WERI-Rb-1 (cell line): ENCODE data around the gene ECE2.

Source experiments
- DNase-seq: peaks from one replicate; pipeline ENCODE4 v3.0.0-alpha.2; 2020
- H3K27ac ChIP-seq: fragments of 250-450 bp; sonication (Bioruptor Pico); 2 replicates; pipeline ENCODE4 v1.5.1; 2020; ENCODE audit warnings: mild to moderate bottlenecking, moderate library complexity
- H3K27me3 ChIP-seq: fragments of 250-450 bp; sonication (Bioruptor Pico); 2 replicates; pipeline ENCODE4 v1.5.1; 2021; ENCODE audit warnings: mild to moderate bottlenecking, low read depth, moderate library complexity; ENCODE audit not compliant: insufficient read depth, severe bottlenecking
- H3K36me3 ChIP-seq: fragments of 250-450 bp; sonication (Bioruptor Pico); 2 replicates; pipeline ENCODE4 v1.5.1; 2020; ENCODE audit warnings: mild to moderate bottlenecking, moderate library complexity
- H3K4me3 ChIP-seq: 2 replicates; pipeline ENCODE4 v1.5.1; 2011; ENCODE audit warnings: low read depth, mild to moderate bottlenecking, control low read depth, low read length
- H3K9me3 ChIP-seq: fragments of 250-450 bp; sonication (Bioruptor Pico); 2 replicates; pipeline ENCODE4 v1.5.1; 2021; ENCODE audit warnings: mild to moderate bottlenecking, moderate library complexity; ENCODE audit not compliant: severe bottlenecking
- TF ChIP-seq, protein P1 (sequence below): IDR thresholded peaks from 2 replicates; pipeline ENCODE4 v1.5.1; 2011; ENCODE audit warnings: low read depth, mild to moderate bottlenecking, control low read depth, inconsistent platforms, low read length

ECE2 gene

DNA sequence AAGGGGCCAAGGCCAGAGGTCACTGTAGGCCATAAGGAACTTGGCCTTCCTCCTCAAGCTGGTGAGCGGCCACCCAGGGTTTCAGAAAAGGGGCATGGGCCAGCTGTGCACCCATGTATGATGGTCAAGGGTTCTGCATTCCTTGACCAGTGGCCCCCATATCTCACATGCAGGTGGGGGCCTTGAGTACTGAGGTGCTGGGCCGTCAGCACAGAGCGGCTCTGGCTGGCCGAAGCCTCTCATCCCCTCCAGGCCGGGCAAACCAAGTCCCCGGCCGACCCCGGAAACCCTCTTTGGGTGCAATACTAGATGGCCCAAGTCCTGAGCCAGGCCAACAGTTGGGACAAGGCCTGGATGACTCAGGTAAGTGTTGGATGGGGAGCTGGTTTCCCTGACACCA lies 36.6 kb upstream of the ECE2 start:
- peaks cover 22% of the 10 kb centered on the region for H3K36me3 ChIP-seq
- TF ChIP-seq, protein P1, sequence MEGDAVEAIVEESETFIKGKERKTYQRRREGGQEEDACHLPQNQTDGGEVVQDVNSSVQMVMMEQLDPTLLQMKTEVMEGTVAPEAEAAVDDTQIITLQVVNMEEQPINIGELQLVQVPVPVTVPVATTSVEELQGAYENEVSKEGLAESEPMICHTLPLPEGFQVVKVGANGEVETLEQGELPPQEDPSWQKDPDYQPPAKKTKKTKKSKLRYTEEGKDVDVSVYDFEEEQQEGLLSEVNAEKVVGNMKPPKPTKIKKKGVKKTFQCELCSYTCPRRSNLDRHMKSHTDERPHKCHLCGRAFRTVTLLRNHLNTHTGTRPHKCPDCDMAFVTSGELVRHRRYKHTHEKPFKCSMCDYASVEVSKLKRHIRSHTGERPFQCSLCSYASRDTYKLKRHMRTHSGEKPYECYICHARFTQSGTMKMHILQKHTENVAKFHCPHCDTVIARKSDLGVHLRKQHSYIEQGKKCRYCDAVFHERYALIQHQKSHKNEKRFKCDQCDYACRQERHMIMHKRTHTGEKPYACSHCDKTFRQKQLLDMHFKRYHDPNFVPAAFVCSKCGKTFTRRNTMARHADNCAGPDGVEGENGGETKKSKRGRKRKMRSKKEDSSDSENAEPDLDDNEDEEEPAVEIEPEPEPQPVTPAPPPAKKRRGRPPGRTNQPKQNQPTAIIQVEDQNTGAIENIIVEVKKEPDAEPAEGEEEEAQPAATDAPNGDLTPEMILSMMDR, result no peak
- no peak overlapping the region for H3K27ac ChIP-seq
- H3K9me3 ChIP-seq, result no peaks in the 10 kb centered on the region
- no peaks in the 10 kb centered on the region for H3K27me3 ChIP-seq
- DNase-seq, result no peak
- H3K4me3 ChIP-seq, result no peak overlapping the region

DNA sequence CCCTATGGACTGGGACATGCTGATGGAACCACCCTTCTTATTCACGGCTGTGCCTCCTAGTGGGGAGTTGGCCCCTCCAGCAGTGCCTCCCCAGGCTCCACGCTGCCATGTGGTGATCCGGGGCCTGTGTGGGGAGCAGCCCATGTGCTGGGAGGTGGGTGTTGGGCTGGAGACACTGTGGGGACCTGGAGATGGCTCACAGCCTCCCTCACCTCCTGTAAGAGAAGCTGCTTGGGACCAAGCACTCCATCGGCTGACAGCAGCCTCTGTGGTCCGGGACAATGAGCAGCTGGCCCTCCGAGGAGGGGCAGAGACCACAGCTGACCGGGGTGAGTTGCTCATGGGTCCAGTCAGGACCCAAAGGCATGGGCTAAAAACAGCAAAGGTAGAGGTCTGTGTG lies 36.1 kb upstream of the ECE2 start:
- no peak for DNase-seq
- Histone ChIP-seq H3K4me3 (no peak overlapping the region), H3K9me3 (no peaks in the 10 kb centered on the region), H3K27ac (no peak overlapping the region), H3K36me3 (peaks cover 27% of the 10 kb centered on the region), H3K27me3 (no peaks in the 10 kb centered on the region)
- TF ChIP-seq, protein P1, result no peak

DNA sequence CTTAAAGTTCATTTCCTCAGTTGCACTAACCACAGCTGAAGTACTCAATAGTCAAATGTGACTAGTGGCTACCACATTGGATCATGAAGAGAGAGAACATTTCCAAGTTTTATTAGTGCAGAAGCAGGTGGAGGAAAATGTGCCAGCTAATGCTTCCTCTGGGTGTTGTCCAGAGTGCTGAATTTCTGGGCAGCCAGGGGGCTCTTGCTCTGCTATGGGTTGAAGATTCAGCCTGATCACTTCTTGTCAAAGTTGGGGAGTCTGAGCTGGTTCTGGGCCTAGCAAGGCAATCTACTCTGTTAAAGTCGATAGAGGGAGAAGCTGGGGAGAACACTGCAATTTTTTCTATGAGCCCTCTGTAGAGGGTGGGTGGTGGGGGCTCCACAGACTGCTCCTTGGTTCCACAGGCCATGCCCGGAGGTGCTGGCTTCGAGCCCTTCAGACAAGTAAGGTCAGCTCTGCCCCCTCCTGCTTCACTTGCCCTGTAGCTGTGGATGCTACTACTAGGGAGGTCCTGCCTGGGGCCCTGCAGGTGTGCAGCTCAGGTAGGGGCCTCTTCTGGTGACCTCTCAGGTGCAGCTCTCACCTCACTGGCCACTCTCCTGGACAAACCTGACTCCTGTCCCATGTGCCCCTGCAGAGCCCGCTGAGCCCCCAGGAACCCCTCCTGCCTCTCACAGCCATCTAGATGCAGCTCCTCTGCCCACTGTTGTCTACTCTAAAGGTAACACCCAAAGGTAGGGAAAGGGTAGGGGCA lies 35.3 kb upstream of the ECE2 start:
- peaks cover 30% of the 10 kb centered on the region for H3K36me3 ChIP-seq
- TF ChIP-seq, protein P1, result no peak
- no peak overlapping the region for H3K4me3 ChIP-seq
- H3K27me3 ChIP-seq, result no peaks in the 10 kb centered on the region
- H3K27ac ChIP-seq, result no peak overlapping the region
- no peak for DNase-seq
- no peaks in the 10 kb centered on the region for H3K9me3 ChIP-seq

DNA sequence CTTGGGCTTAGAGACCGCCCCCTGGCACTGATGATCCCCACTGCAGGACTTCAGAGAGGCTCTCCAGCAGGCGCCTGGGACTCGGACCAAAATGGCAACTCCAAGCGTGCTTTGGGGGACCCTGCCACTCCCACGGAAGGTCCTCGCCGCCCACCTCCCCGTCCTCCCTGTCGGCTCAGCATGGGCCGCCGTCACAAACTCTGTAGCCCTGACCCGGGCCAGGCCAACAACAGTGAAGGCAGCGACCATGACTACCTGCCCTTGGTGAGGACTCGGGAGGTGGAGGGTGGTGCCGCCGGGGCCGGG lies 34.7 kb upstream of the ECE2 start:
- no peak for DNase-seq
- H3K36me3 ChIP-seq, result peaks cover 30% of the 10 kb centered on the region
- no peak overlapping the region for H3K4me3 ChIP-seq
- TF ChIP-seq, protein P1, result no peak
- no peak overlapping the region for H3K27ac ChIP-seq
- no peaks in the 10 kb centered on the region for H3K27me3 ChIP-seq
- H3K9me3 ChIP-seq, result no peaks in the 10 kb centered on the region

DNA sequence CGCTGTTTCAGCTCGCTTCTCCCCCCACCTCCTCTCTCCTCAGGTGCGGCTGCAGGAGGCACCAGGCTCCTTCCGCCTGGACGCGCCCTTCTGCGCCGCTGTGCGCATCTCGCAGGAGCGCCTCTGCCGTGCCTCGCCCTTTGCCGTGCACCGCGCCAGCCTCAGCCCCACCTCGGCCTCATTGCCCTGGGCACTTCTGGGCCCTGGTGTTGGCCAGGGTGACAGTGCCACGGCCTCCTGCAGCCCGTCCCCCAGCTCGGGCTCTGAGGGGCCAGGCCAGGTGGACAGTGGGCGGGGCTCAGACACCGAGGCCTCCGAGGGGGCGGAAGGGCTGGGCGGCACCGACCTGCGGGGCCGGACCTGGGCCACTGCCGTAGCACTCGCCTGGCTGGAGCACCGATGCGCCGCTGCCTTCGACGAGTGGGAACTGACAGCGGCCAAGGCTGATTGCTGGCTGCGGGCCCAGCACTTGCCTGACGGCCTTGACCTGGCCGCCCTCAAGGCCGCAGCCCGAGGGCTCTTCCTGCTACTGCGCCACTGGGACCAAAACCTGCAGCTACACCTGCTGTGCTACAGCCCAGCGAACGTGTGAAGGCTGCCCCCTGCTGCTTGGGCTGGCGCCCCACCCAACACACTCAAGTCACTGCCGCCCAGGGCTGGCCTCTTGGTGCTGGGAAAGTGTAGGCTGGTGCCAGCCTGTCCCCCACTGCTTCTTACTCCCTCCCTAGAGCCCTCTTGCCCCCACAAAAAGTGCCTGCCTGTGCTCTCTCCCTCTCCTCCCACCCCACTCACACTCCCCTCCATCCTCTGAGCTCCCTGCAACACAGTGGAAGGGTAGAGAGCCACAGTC lies 34.1 kb upstream of the ECE2 start:
- Histone ChIP-seq H3K36me3 (peaks cover 30% of the 10 kb centered on the region), H3K27ac (no peak overlapping the region), H3K4me3 (no peak overlapping the region), H3K9me3 (no peaks in the 10 kb centered on the region), H3K27me3 (no peaks in the 10 kb centered on the region)
- TF ChIP-seq, protein P1, result peak; percentile 89
- DNase-seq, result peak; percentile 73
